C4-2B (cell line): Measurements from ENCODE around the gene ING5.

Experiments
- ZFX ChIP-seq: fragments of 450-650 bp; IDR thresholded peaks from 2 replicates; pipeline ENCODE4 v1.6.1; 2017
- TF ChIP-seq, protein P1 (sequence below): fragments of 450-650 bp; conservative IDR thresholded peaks from 2 replicates; pipeline ENCODE4 v1.5.1; 2017; ENCODE audit warnings: mild to moderate bottlenecking

DNA sequence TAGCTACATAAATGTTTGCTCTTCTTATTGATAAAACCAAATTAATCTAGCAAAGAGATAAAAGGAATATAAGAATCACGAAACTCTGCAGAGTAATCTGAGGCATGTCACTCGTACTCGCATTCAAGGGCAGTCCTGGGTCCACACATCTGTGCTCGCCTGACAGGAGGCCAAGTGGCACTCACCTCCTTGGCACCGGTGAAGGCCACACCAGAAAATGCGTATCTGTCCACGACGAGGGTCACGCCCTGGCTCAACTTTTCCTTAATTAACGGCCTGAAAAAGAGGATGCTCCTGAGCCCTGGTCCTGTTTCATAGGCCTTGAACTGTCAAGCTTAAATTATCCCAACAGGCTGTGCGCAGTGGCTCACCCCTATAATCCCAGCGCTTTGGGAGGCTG lies 21.8 kb upstream of the ING5 start:
- TF ChIP-seq, protein P1, sequence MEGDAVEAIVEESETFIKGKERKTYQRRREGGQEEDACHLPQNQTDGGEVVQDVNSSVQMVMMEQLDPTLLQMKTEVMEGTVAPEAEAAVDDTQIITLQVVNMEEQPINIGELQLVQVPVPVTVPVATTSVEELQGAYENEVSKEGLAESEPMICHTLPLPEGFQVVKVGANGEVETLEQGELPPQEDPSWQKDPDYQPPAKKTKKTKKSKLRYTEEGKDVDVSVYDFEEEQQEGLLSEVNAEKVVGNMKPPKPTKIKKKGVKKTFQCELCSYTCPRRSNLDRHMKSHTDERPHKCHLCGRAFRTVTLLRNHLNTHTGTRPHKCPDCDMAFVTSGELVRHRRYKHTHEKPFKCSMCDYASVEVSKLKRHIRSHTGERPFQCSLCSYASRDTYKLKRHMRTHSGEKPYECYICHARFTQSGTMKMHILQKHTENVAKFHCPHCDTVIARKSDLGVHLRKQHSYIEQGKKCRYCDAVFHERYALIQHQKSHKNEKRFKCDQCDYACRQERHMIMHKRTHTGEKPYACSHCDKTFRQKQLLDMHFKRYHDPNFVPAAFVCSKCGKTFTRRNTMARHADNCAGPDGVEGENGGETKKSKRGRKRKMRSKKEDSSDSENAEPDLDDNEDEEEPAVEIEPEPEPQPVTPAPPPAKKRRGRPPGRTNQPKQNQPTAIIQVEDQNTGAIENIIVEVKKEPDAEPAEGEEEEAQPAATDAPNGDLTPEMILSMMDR: no peak
- TF ChIP-seq ZFX: no peak
